Fibroblast of villous mesenchyme (primary cell): ENCODE results near the gene MUC4. TPM values are rescaled to one million over a fixed set of nuclear protein-coding genes. Genes with fewer than 3 reads are reported as not detected.
"Not testable (repeated sequence)": the region's sequence is repeated elsewhere in the genome, so short reads cannot be mapped to it uniquely, and the experiment has no call there.

ENCODE experiments used
- DNase-seq: peaks from one replicate; pipeline ENCODE4 v3.0.0-alpha.2; 2010; ENCODE audit warnings: low read depth
- H3K4me3 ChIP-seq: 2 replicates; pipeline ENCODE4 v1.5.1; 2011; ENCODE audit warnings: low read depth, mild to moderate bottlenecking, low read length
- CTCF ChIP-seq: IDR thresholded peaks from 2 replicates; pipeline ENCODE4 v1.5.1; 2012; ENCODE audit warnings: low read depth, mild to moderate bottlenecking, low read length; ENCODE audit not compliant: insufficient read depth
- total RNA-seq: library from RNA; depleted of rRNA; stranded (reverse); fragments of >200 nt; gene quantifications from 2 replicates; pipeline ENCODE4 v1.2.3, GENCODE V29; 2012

Gene MUC4
- total RNA-seq, 1 donor: not detected

DNA sequence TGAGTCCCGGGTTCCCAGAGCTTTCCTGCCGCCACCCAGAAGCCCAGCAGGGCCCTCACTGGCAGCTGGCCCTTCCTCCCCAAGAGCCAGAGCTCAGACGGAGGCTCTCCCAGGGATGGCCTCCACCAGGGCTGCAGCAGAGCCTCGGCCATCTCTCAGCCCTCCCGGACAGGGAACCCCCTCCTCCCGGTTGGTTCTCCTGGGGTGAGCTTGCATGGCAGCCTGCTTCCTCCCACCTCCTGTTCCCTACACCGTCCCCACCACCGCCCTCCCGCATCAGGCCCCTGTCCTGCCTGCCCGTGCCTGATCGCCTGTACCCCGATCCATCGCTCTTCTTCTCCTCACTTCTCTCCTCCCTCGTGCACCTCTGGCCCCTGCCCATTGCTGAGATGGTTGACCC lies 24.1 kb upstream of the MUC4 start:
- no peak for TF ChIP-seq CTCF
- H3K4me3 ChIP-seq: no peak overlapping the region
- no peak for DNase-seq

GRCh38 chr3:195834675-195835583 lies 23.2 kb upstream of the MUC4 start:
- DNase-seq: no peak
- no peak for TF ChIP-seq CTCF
- no peak overlapping the region for H3K4me3 ChIP-seq

DNA sequence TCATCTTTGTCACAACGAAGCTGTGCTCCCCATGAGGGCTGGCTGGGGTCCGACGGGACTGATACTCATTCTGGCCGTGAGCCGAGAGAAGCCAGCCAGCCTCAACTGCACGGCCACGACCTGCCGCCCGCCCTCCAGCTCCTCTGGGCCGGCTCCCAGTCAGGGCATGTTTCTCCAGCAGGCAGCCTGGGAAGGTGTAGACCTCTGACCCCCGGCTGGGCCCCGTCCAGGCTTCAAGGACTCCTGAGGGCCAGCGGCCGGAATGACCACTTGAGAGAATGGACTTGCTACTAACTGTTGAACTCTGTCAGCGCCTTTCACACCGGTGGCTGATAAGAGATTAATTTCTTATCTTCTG lies 18.1 kb upstream of the MUC4 start:
- no peak for DNase-seq
- no peak for TF ChIP-seq CTCF
- no peak overlapping the region for H3K4me3 ChIP-seq

DNA sequence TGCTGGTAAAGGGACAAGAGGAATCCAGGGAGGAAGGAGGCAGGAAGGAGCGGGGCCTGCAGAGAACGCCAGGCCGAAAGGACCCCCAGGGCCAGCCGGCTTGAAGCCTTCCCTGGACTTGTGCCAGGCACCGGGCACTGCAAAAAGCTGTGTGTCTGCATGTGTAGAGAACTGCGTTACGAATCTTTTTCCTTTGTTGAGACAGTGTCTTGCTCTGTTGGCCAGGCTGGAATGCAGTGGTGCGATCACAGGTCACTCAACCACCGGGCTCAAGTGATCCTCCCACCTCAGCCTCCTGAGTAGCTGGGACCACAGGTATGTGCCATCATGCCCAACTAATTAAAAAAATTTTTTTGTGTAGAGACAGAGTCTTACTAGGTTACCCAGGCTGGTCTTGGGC lies 17.0 kb upstream of the MUC4 start:
- DNase-seq: no peak
- TF ChIP-seq CTCF: no peak

GRCh38 chr3:195825857-195826804 lies 14.4 kb upstream of the MUC4 start:
- DNase-seq: no peak
- no peak overlapping the region for H3K4me3 ChIP-seq
- TF ChIP-seq CTCF: no peak

More for the DNA sequence above, 17.0 kb upstream of the MUC4 start:
- H3K4me3 ChIP-seq: no peak overlapping the region

DNA sequence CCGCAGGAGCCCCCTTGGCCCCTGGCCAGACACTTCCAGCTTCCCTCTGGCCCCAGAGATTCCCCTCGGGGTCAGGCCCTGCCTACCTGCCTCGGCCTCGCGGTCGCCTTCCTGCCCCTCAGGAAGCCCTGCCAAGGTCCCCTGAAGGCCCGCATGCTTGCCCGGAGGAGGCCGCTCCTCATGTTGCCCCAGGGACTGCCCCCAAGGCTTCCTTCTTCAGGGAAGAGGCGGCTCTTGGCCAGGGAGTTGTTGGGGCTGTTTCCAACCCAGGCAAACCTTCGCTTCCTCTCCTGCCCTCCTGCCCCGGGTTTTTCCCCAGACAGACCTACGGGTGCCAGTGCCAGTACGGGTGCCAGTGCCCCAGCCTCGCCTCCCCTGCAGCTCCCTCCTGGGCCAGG lies 13.5 kb upstream of the MUC4 start:
- no peak for TF ChIP-seq CTCF
- no peak overlapping the region for H3K4me3 ChIP-seq
- DNase-seq: no peak

DNA sequence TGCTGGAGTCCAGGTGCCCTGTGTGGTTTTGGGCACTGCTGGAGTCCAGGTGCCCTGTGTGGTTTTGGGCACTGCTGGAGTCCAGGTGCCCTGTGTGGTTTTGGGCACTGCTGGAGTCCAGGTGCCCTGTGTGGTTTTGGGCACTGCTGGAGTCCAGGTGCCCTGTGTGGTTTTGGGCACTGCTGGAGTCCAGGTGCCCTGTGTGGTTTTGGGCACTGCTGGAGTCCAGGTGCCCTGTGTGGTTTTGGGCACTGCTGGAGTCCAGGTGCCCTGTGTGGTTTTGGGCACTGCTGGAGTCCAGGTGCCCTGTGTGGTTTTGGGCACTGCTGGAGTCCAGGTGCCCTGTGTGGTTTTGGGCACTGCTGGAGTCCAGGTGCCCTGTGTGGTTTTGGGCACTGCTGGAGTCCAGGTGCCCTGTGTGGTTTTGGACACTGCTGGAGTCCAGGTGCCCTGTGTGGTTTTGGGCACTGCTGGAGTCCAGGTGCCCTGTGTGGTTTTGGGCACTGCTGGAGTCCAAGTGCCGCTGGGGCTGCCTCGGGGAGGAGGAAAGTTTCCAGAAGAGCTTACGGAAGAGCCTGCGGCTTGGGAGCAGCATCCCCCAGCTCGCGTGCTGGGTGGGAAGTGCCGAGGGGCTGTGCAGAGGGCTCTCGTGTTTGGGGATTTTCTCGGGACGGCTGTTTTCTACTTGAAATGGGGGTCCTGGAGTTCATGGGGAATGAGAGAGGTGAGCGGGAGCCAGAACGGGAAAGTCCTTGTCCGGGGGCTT lies 12.9 kb upstream of the MUC4 start:
- DNase-seq, H3K4me3 ChIP-seq: not testable (repeated sequence)
